ENCODE data around the gene CD1B.

CD1B gene

DNA sequence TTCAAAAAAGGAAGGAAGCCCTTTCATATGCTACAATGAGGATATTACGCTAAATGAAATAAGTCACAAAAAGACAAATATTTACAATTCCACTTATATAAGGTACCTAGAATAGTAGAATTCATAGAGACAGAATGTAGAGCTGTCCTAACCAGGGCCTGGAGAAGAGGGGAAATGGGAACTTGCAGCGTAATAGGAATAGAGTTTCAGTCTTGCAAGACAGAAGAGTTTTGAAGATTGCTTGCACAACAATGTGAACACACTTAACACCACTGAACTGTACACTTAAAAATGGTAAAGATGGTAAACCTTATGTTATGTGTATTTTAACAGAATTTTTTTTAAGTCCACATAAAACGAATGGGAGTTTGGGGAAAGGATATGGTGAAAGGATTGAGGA is 2.9 kb downstream of the CD1B start:
- H3K4me3 ChIP-seq (ENCODE audit: low read depth, low read length), result no peak overlapping the region
- TF ChIP-seq, protein P1, sequence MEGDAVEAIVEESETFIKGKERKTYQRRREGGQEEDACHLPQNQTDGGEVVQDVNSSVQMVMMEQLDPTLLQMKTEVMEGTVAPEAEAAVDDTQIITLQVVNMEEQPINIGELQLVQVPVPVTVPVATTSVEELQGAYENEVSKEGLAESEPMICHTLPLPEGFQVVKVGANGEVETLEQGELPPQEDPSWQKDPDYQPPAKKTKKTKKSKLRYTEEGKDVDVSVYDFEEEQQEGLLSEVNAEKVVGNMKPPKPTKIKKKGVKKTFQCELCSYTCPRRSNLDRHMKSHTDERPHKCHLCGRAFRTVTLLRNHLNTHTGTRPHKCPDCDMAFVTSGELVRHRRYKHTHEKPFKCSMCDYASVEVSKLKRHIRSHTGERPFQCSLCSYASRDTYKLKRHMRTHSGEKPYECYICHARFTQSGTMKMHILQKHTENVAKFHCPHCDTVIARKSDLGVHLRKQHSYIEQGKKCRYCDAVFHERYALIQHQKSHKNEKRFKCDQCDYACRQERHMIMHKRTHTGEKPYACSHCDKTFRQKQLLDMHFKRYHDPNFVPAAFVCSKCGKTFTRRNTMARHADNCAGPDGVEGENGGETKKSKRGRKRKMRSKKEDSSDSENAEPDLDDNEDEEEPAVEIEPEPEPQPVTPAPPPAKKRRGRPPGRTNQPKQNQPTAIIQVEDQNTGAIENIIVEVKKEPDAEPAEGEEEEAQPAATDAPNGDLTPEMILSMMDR (IDR thresholded peaks at IDR 0.05; ENCODE audit: low read depth, low read length, missing control alignments), result no peak

DNA sequence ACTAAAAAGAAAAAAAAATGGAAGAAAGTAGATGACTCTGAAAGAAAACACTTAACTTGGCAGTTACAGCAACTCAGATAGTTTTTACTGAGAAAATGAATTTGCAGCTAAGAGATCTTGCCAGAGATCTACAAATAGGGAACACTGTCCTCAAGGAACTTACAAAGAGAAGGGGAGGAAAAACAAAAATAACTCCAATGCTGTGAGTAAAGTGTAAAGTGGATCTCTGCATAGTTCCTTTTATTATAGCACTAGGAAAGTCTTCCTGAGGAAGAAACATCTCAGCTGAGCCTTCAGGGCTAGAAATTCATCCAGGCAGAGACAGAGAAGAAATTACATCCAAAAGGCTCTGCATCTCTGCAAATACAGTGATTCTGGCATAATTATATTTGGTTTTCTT is 3.9 kb downstream of the CD1B start:
- no peak for DNase-seq (ENCODE audit: low read depth)
- TF ChIP-seq, protein P1 (IDR thresholded peaks at IDR 0.05; ENCODE audit: low read depth, low read length, missing control alignments), result no peak
- no peak overlapping the region for H3K4me3 ChIP-seq (ENCODE audit: low read depth, low read length)

More for the DNA sequence above, 2.9 kb downstream of the CD1B start:
- no peak for DNase-seq (ENCODE audit: low read depth)

DNA sequence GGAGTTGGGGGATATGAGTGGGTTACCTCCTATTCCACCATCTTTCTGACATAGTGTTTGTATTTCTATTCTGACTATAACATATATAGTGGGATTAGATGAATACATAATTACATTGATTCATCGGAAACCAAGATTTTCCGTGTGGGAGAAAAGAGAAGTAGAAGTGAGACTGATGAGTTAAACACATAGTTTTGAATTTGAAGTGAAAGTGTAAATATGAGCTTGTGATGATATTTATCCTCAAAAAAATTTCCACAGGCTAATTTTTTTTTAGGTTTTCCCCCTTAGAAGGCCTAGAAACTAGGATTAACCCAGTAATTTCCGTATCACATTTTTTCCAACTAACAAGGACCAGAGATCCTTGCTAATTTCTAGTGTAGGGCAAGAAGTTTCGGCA is 6.9 kb downstream of the CD1B start:
- no peak for DNase-seq (ENCODE audit: low read depth)
- TF ChIP-seq, protein P1 (IDR thresholded peaks at IDR 0.05; ENCODE audit: low read depth, low read length, missing control alignments), result no peak
- no peak overlapping the region for H3K4me3 ChIP-seq (ENCODE audit: low read depth, low read length)

DNA sequence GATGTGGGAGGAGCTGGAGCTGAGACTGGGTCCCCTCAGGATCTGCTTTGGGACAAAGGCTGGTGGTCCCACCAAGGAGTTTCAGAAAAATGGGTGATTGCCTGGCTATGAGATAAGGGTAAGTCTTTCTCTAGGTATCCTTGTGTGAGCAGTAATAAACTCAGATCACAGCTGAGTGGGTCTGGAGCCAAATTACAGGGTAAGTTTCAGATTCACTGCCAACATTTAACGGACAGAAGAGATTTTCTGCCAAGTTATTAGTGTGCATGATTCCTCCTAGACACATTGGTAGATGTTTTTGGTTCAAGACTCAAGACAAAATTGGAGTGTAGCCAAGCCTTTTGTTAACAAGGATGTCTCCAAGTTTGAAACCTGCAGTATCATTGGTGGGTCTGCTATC is 7.5 kb downstream of the CD1B start:
- TF ChIP-seq, protein P1 (IDR thresholded peaks at IDR 0.05; ENCODE audit: low read depth, low read length, missing control alignments), result no peak
- no peak for DNase-seq (ENCODE audit: low read depth)
- H3K4me3 ChIP-seq (ENCODE audit: low read depth, low read length), result no peak overlapping the region

DNA sequence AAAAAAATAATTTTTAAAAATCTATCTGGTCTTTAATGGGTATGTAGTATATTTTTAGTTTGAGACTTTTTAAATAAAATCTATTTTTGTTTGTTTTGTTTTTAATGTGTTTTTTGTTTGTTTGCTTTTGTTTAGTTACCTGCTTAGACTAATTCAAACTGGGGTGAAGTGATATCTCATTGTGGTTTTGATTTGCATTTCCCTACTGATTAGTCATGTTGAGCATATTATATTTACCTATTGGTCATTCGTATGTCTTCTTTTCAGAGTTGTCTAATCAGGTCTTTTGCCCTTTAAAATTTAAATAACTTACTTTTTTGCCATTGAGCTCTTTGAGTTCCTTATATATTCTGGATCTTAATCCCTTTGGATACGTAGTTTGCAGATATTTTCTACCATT is 20.3 kb downstream of the CD1B start:
- TF ChIP-seq, protein P1 (IDR thresholded peaks at IDR 0.05; ENCODE audit: low read depth, low read length, missing control alignments), result no peak
- no peak for DNase-seq (ENCODE audit: low read depth)
- no peak overlapping the region for H3K4me3 ChIP-seq (ENCODE audit: low read depth, low read length)

DNA sequence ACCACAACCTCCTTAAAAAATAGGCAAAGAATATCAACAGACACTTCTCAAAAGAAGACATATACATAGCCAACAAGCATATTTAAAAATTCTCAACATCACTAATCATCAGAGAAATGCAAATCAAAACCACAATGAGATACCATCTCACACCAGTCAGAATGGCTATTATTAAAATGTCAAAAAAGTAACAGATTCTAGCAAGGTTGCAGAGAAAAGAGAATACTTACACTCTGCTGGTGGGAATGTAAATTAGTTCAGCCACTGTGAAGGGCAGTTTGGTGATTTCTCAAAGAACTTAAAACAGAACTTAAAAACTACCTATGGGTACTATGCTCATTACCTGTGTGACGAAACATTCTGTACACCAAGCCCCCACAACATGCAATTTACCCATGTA is 20.7 kb downstream of the CD1B start:
- TF ChIP-seq, protein P1 (IDR thresholded peaks at IDR 0.05; ENCODE audit: low read depth, low read length, missing control alignments), result no peak
- DNase-seq (ENCODE audit: low read depth), result no peak
- H3K4me3 ChIP-seq (ENCODE audit: low read depth, low read length), result no peak overlapping the region

DNA sequence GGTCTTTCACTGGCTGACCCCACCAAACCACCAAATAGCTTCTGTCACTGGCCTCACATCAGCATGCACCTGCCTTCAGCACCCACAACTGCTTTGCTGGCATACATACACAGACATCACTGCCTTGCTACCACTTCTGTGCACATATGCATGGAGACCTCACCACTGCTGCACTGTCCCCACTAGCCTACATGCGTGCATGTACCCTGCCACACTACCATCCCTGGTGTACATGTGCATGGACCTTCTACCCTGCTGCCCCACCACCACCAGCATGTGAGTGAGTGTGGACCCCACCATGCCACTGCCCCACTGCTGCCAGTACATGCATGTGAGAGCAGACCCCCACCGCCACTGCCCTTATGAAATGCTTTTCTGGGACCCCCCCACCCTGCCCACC is 35.5 kb downstream of the CD1B start:
- TF ChIP-seq, protein P1 (IDR thresholded peaks at IDR 0.05; ENCODE audit: low read depth, low read length, missing control alignments), result no peak
- no peak for DNase-seq (ENCODE audit: low read depth)
- H3K4me3 ChIP-seq (ENCODE audit: low read depth, low read length), result no peak overlapping the region
